SK-N-SH (cell line): ENCODE data around the gene AGBL1. TPM values are rescaled to one million over a fixed set of nuclear protein-coding genes. Genes with fewer than 3 reads are reported as not detected.

ENCODE experiments used
- CTCF ChIA-PET: fragments of 300-600, 350-600 bp; formaldehyde crosslinking; extraction: SDS; loops from one replicate; lab custom pipeline; 2021; lab: Yijun Ruan, JAX
- POLR2A ChIA-PET: fragments of 350-600 bp; sonication (Branson Sonifier 250); formaldehyde crosslinking; extraction: SDS; loops from one replicate; lab custom pipeline; 2020; ENCODE audit warnings: antibody characterized with exemption, inconsistent platforms; lab: Yijun Ruan, JAX
- DNase-seq: peaks from one replicate; pipeline ENCODE4 v3.0.0; 2012
- H2AFZ ChIP-seq: fragments of 200-600 bp; sonication (generic); 2 replicates; pipeline ENCODE4 v1.8.1; 2016; ENCODE audit warnings: antibody characterized with exemption, mild to moderate bottlenecking, low read depth
- H3F3A ChIP-seq: fragments of 200-600 bp; sonication (generic); replicated peaks from 2 replicates; pipeline ENCODE3; 2016; ENCODE audit warnings: antibody characterized with exemption, mild to moderate bottlenecking; ENCODE audit not compliant: insufficient read depth
- H3K27ac ChIP-seq, 2 experiments: fragments of 200-500 bp in 1 of 2; fragments of 200-600 bp in 1 of 2; sonication (Bioruptor generic) in 1 of 2; sonication (generic), shearing (Covaris generic) in 1 of 2; 2 replicates each; pipeline versions ENCODE4 v1.5.1 to v1.6.1; 2014 to 2016; ENCODE audit warnings: low read depth in 2 of 2, inconsistent platforms in 1 of 2, low read length in 1 of 2, mild to moderate bottlenecking in 1 of 2, mixed read lengths in 1 of 2
- H3K27me3 ChIP-seq: fragments of 200-600 bp; sonication (generic), shearing (Covaris generic); 2 replicates; pipeline ENCODE4 v1.6.1; 2016; ENCODE audit warnings: mixed run types; ENCODE audit not compliant: insufficient read depth
- H3K36me3 ChIP-seq, 2 experiments: fragments of 200-500 bp in 1 of 2; fragments of 200-600 bp in 1 of 2; sonication (Bioruptor generic) in 1 of 2; sonication (generic) in 1 of 2; replicated peaks in 1 of 2; 2 replicates each; pipeline versions ENCODE3 to v1.5.1; 2014 to 2016; ENCODE audit warnings: low read length in 1 of 2, mild to moderate bottlenecking in 1 of 2; ENCODE audit not compliant: insufficient read depth in 2 of 2, control insufficient read depth in 1 of 2
- H3K4me1 ChIP-seq, 2 experiments: fragments of 200-500 bp in 1 of 2; fragments of 200-600 bp in 1 of 2; sonication (Bioruptor generic) in 1 of 2; sonication (generic), shearing (Covaris generic) in 1 of 2; 2 replicates each; pipeline versions ENCODE4 v1.5.1 to v1.6.1; 2014 to 2016; ENCODE audit warnings: low read depth in 1 of 2, low read length in 1 of 2, mixed run types in 1 of 2; ENCODE audit not compliant: insufficient read depth in 2 of 2, control insufficient read depth in 1 of 2
- H3K4me2 ChIP-seq: fragments of 200-600 bp; sonication (generic), shearing (Covaris generic); 2 replicates; pipeline ENCODE4 v1.6.1; 2017; ENCODE audit warnings: mixed run types
- H3K4me3 ChIP-seq, 2 experiments: fragments of 200-500 bp in 1 of 2; fragments of 200-600 bp in 1 of 2; sonication (Bioruptor generic) in 1 of 2; sonication (generic), shearing (Covaris generic) in 1 of 2; 2 replicates each; pipeline versions ENCODE4 v1.5.1 to v1.8.1; 2014 to 2016; ENCODE audit warnings: low read depth in 2 of 2, inconsistent platforms in 1 of 2, low read length in 1 of 2, mild to moderate bottlenecking in 1 of 2, mixed read lengths in 1 of 2, moderate library complexity in 1 of 2
- H3K79me2 ChIP-seq: fragments of 200-600 bp; sonication (generic); 2 replicates; pipeline ENCODE4 v1.8.1; 2017; ENCODE audit warnings: mild to moderate bottlenecking; ENCODE audit not compliant: insufficient read depth
- H3K9ac ChIP-seq: fragments of 200-600 bp; sonication (generic); 2 replicates; pipeline ENCODE4 v1.6.1; 2017; ENCODE audit warnings: mixed run types
- H3K9me2 ChIP-seq: fragments of 200-600 bp; sonication (generic); 2 replicates; pipeline ENCODE4 v1.6.1; 2017; ENCODE audit warnings: mixed run types
- H3K9me3 ChIP-seq: fragments of 200-600 bp; sonication (generic); 2 replicates; pipeline ENCODE4 v1.6.1; 2017; ENCODE audit warnings: mixed run types, mild to moderate bottlenecking, moderate library complexity
- H4K20me1 ChIP-seq: fragments of 200-600 bp; sonication (generic); 2 replicates; pipeline ENCODE4 v1.6.1; 2017; ENCODE audit warnings: mild to moderate bottlenecking, mixed run types; ENCODE audit not compliant: insufficient read depth
- CHD2 ChIP-seq: fragments of 150-350 bp; IDR thresholded peaks from 2 replicates; pipeline ENCODE4 v1.6.1; 2018; ENCODE audit warnings: low read length; ENCODE audit not compliant: partially characterized antibody
- ELF1 ChIP-seq: IDR thresholded peaks from 2 replicates; pipeline ENCODE4 v1.4.0; 2012
- EP300 ChIP-seq, 2 experiments: IDR thresholded peaks; 2 replicates each; pipeline versions ENCODE4 v1.4.0 to v1.6.1; 2012; ENCODE audit warnings: borderline replicate concordance in 1 of 2, low read depth in 1 of 2, low read length in 1 of 2
- GABPA ChIP-seq: IDR thresholded peaks from 2 replicates; pipeline ENCODE4 v1.4.0; 2012; ENCODE audit warnings: low read depth, mild to moderate bottlenecking
- GATA2 ChIP-seq: sonication (generic); formaldehyde crosslinking; IDR thresholded peaks from 2 replicates; pipeline ENCODE4 v1.5.0; 2020; ENCODE audit warnings: mild to moderate bottlenecking, missing genetic modification reagents
- MAX ChIP-seq: IDR thresholded peaks from 2 replicates; pipeline ENCODE4 v1.4.0; 2012; ENCODE audit warnings: low read depth
- NFIC ChIP-seq: IDR thresholded peaks from 2 replicates; pipeline ENCODE4 v1.4.0; 2012; ENCODE audit warnings: borderline replicate concordance
- NRF1 ChIP-seq: IDR thresholded peaks from 2 replicates; pipeline ENCODE4 v1.6.1; 2012; ENCODE audit warnings: low read depth, mild to moderate bottlenecking, low read length
- POLR2AphosphoS5 ChIP-seq: IDR thresholded peaks from 2 replicates; pipeline ENCODE4 v1.6.1; 2012; ENCODE audit warnings: low read depth, low read length
- RAD21 ChIP-seq: IDR thresholded peaks from 2 replicates; pipeline ENCODE4 v1.6.1; 2012; ENCODE audit warnings: mild to moderate bottlenecking, low read length
- RCOR1 ChIP-seq: fragments of 150-350 bp; IDR thresholded peaks from 2 replicates; pipeline ENCODE4 v1.6.1; 2017; ENCODE audit warnings: antibody characterized with exemption, low read length
- RFX5 ChIP-seq: IDR thresholded peaks from 2 replicates; pipeline ENCODE4 v1.6.1; 2012; ENCODE audit warnings: mild to moderate bottlenecking, improper control_type of control experiment, low read length
- SIN3A ChIP-seq: IDR thresholded peaks from 2 replicates; pipeline ENCODE4 v1.6.1; 2012; ENCODE audit warnings: low read depth, mild to moderate bottlenecking, low read length, moderate library complexity, borderline replicate concordance
- SMC3 ChIP-seq: IDR thresholded peaks from 2 replicates; pipeline ENCODE4 v1.6.1; 2012; ENCODE audit warnings: low read depth, low read length, improper control_type of control experiment
- TCF12 ChIP-seq: IDR thresholded peaks from 2 replicates; pipeline ENCODE4 v1.4.0; 2012
- USF1 ChIP-seq: IDR thresholded peaks from 2 replicates; pipeline ENCODE4 v1.4.0; 2012; ENCODE audit warnings: low read depth, borderline replicate concordance
- WGBS: methylation state at CpG from one replicate; pipeline ENCODE4 v1.1.6; 2017; ENCODE audit warnings: low lambda C conversion rate; 5-methylcytosine and 5-hydroxymethylcytosine counted together
- polyA plus RNA-seq, 3 experiments: library from polyadenylated mRNA; depleted of rRNA; stranded (reverse); fragments of >200 nt; gene quantifications; 2 replicates each; pipeline ENCODE4 v1.2.3, GENCODE V29; 2012
- TF ChIP-seq, protein P1 (sequence below): fragments of 200-600 bp; sonication (generic); IDR thresholded peaks from 2 replicates; pipeline ENCODE4 v1.6.1; 2017; ENCODE audit warnings: antibody characterized with exemption, mild to moderate bottlenecking, moderate library complexity
- TF ChIP-seq, protein P2 (sequence below): IDR thresholded peaks from 2 replicates; pipeline ENCODE4 v1.6.1; 2012; ENCODE audit warnings: mild to moderate bottlenecking, low read depth, low read length, moderate library complexity

Gene AGBL1
- polyA plus RNA-seq, 1 of the 3 experiments (the other 2 are of a cell fraction), result not detected

GRCh38 chr15:86231864-86232721, 152.4 kb downstream of the AGBL1 start:
- H3K4me3 ChIP-seq, result peak overlapping the region in 1 of 2 experiments; percentile 22; a peak in 1 of 4 replicates
- H3K9me2 ChIP-seq, result no peaks in the 10 kb centered on the region
- H3K4me1 ChIP-seq, result peaks cover 0 to 8% of the 10 kb centered on the region in 2 experiments; a peak in 1 of 4 replicates
- POLR2A ChIA-PET, result no interaction called here
- H3F3A ChIP-seq, result no peaks in the 10 kb centered on the region
- no peaks in the 10 kb centered on the region for H3K27me3 ChIP-seq
- TF ChIP-seq GABPA (no peak), SMC3 (peak; percentile 70), TCF12 (no peak), RFX5 (no peak), CHD2 (no peak), ELF1 (no peak), RAD21 (peak; percentile 84), USF1 (no peak), MAX (no peak), EP300 (IDR thresholded peaks at IDR 0.05; ENCODE audit: borderline replicate concordance in 1 of 2, low read depth in 1 of 2, low read length in 1 of 2) (no peak), NFIC (no peak), SIN3A (no peak), NRF1 (no peak), GATA2 (CRISPR knock-in tag) (no peak), RCOR1 (no peak), POLR2AphosphoS5 (no peak)
- TF ChIP-seq, protein P1, sequence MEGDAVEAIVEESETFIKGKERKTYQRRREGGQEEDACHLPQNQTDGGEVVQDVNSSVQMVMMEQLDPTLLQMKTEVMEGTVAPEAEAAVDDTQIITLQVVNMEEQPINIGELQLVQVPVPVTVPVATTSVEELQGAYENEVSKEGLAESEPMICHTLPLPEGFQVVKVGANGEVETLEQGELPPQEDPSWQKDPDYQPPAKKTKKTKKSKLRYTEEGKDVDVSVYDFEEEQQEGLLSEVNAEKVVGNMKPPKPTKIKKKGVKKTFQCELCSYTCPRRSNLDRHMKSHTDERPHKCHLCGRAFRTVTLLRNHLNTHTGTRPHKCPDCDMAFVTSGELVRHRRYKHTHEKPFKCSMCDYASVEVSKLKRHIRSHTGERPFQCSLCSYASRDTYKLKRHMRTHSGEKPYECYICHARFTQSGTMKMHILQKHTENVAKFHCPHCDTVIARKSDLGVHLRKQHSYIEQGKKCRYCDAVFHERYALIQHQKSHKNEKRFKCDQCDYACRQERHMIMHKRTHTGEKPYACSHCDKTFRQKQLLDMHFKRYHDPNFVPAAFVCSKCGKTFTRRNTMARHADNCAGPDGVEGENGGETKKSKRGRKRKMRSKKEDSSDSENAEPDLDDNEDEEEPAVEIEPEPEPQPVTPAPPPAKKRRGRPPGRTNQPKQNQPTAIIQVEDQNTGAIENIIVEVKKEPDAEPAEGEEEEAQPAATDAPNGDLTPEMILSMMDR, result peak; percentile 69
- TF ChIP-seq, protein P2, sequence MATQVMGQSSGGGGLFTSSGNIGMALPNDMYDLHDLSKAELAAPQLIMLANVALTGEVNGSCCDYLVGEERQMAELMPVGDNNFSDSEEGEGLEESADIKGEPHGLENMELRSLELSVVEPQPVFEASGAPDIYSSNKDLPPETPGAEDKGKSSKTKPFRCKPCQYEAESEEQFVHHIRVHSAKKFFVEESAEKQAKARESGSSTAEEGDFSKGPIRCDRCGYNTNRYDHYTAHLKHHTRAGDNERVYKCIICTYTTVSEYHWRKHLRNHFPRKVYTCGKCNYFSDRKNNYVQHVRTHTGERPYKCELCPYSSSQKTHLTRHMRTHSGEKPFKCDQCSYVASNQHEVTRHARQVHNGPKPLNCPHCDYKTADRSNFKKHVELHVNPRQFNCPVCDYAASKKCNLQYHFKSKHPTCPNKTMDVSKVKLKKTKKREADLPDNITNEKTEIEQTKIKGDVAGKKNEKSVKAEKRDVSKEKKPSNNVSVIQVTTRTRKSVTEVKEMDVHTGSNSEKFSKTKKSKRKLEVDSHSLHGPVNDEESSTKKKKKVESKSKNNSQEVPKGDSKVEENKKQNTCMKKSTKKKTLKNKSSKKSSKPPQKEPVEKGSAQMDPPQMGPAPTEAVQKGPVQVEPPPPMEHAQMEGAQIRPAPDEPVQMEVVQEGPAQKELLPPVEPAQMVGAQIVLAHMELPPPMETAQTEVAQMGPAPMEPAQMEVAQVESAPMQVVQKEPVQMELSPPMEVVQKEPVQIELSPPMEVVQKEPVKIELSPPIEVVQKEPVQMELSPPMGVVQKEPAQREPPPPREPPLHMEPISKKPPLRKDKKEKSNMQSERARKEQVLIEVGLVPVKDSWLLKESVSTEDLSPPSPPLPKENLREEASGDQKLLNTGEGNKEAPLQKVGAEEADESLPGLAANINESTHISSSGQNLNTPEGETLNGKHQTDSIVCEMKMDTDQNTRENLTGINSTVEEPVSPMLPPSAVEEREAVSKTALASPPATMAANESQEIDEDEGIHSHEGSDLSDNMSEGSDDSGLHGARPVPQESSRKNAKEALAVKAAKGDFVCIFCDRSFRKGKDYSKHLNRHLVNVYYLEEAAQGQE, result no peak
- H3K4me2 ChIP-seq, result no peak overlapping the region
- no peaks in the 10 kb centered on the region for H3K36me3 ChIP-seq
- no peak overlapping the region for H3K9ac ChIP-seq
- WGBS, result 23% methylated on average over 19 of the region's 19 CpGs
- CTCF ChIA-PET, result interaction anchor here (0.6 to 3.6 kb wide), 42 partner anchors 8 to 1503 kb away, joined by 3 to 23 read pairs (median 3); partner anchors contain the start of gene AGBL1
- no peak overlapping the region for H3K27ac ChIP-seq
- H4K20me1 ChIP-seq, result no peaks in the 10 kb centered on the region
- DNase-seq, result peak; percentile 65
- no peak overlapping the region for H2AFZ ChIP-seq
- H3K79me2 ChIP-seq, result no peaks in the 10 kb centered on the region
- H3K9me3 ChIP-seq, result no peaks in the 10 kb centered on the region
